Gastrocnemius medialis (tissue), 4 donors: ENCODE results near the gene CLPX. TPM values are rescaled to one million over a fixed set of nuclear protein-coding genes. Genes with fewer than 3 reads are reported as not detected.

ENCODE experiments used
- ATAC-seq, 2 donors: fragments of 150-250 bp; one replicate each; pipeline ENCODE4 v1.9.1; 2016
- DNase-seq, 2 donors: peaks; one replicate each; pipeline ENCODE4 v3.0.0-alpha.2; 2019
- H3K27ac ChIP-seq, 4 donors: fragments of 200-600 bp; sonication (generic); 1 replicate in 1 of 4; 2 replicates in 3 of 4; pipeline ENCODE4 v1.5.1; 2016 to 2018; ENCODE audit warnings: mild to moderate bottlenecking in 2 of 4, moderate library complexity in 1 of 4
- H3K27me3 ChIP-seq, 3 donors: fragments of 200-600 bp; sonication (generic) in 2 of 3; 1 replicate in 1 of 3; 2 replicates in 2 of 3; pipeline versions ENCODE4 v1.5.1 to v1.6.0; 2016 to 2019; ENCODE audit warnings: mild to moderate bottlenecking in 1 of 3, moderate library complexity in 1 of 3
- H3K36me3 ChIP-seq, 2 donors: fragments of 200-600 bp; sonication (generic) in 1 of 2; one replicate each; pipeline ENCODE4 v1.5.1; 2017 to 2018
- H3K4me1 ChIP-seq, 2 donors: fragments of 200-600 bp; sonication (generic) in 1 of 2; one replicate each; pipeline ENCODE4 v1.5.1; 2016 to 2017; ENCODE audit warnings: mild to moderate bottlenecking in 2 of 2
- H3K4me3 ChIP-seq, 4 donors: fragments of 200-600 bp; sonication (generic) in 3 of 4; 1 replicate in 1 of 4; 2 replicates in 3 of 4; pipeline ENCODE4 v1.5.1; 2016 to 2019; ENCODE audit warnings: mild to moderate bottlenecking in 2 of 4
- H3K9me3 ChIP-seq, 3 donors: fragments of 200-600 bp; sonication (generic) in 2 of 3; 1 replicate in 1 of 3; 2 replicates in 2 of 3; pipeline ENCODE4 v1.5.1; 2016 to 2019
- POLR2A ChIP-seq, 2 donors: fragments of 450-650 bp; IDR thresholded peaks; one replicate each; pipeline ENCODE4 v1.6.1; 2017; ENCODE audit warnings: antibody characterized with exemption in 2 of 2, mild to moderate bottlenecking in 2 of 2, moderate library complexity in 2 of 2
- in situ Hi-C, 4 donors: fragments of 200-750 bp; cut with MboI; loops; one replicate each; pipeline versions ENCODE4 v1.15.0 to v1.8.0; 2017; ENCODE audit warnings: low sequenced_read_pairs in 4 of 4
- intact Hi-C: fragments of 100-400 bp; cut with DNase I; formaldehyde crosslinking; loops from one replicate; pipeline ENCODE4 v1.15.1; 2023; ENCODE audit warnings: low total_unique reads
- total RNA-seq, 4 donors: library from RNA; depleted of rRNA; stranded (reverse); fragments of >200 nt; gene quantifications; one replicate each; pipeline versions ENCODE4 v1.1.0 to v1.2.3, GENCODE V29; 2016
- TF ChIP-seq, protein P1 (sequence below), 5 experiments: fragments of 450-650 bp in 3 of 5; fragments of 200-600 bp in 2 of 5; sonication (generic) in 2 of 5; IDR thresholded peaks in 4 of 5; conservative IDR thresholded peaks in 1 of 5; 1 replicate in 4 of 5; 2 replicates in 1 of 5; pipeline ENCODE4 v1.5.1; 2016 to 2019; ENCODE audit warnings: antibody characterized with exemption in 5 of 5, mild to moderate bottlenecking in 3 of 5, moderate library complexity in 3 of 5

CLPX gene
- total RNA-seq, 4 donors from 2014 or later = 49.3 to 116 (median 63.3) TPM

DNA sequence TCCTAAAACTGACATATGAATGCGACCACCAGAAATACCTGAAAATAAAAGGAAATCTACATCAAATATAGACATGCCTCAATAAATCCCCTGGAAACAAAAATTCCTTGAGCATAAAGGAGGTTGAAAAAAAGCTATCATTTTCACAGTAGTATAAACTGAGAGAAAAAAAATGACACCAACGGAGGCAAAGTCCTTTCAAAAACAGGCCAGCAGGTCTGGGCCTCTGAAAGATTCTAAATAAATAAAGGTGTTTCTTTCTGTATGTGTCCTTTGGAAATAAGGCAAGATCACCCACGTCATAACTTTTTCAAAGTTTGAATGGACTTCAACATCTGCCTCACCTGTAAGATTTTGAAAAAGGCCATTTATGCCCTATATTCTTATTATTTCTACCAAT, 5.0 kb downstream of the CLPX start:
- no peaks in the 10 kb centered on the region for H3K27me3 ChIP-seq

DNA sequence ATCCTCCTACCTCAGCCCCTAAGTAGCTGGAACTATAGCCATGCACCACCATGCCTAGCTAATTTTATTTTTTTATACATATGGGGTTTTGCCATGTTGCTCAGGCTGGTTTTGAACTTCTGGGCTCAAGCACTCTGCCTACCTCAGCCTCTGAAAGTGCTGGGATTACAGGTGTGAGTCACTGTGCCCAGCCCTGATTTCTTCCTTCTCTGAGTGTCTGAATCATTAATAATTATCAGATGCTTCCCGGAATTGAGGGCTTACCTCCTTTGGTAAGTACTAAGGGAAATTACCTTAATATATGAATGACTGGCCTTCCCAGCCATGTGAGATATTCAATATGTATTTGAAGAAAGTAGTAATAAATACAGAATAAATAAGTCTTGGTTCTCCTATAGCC, 7.2 kb downstream of the CLPX start:
- H3K4me3 ChIP-seq = no peak overlapping the region
- H3K4me1 ChIP-seq = peaks cover 15 to 25% of the 10 kb centered on the region in 2 donors
- intact Hi-C loops (no loop called here), in situ Hi-C loops (no loop called here)
- no peak for ATAC-seq
- TF ChIP-seq, protein P1, sequence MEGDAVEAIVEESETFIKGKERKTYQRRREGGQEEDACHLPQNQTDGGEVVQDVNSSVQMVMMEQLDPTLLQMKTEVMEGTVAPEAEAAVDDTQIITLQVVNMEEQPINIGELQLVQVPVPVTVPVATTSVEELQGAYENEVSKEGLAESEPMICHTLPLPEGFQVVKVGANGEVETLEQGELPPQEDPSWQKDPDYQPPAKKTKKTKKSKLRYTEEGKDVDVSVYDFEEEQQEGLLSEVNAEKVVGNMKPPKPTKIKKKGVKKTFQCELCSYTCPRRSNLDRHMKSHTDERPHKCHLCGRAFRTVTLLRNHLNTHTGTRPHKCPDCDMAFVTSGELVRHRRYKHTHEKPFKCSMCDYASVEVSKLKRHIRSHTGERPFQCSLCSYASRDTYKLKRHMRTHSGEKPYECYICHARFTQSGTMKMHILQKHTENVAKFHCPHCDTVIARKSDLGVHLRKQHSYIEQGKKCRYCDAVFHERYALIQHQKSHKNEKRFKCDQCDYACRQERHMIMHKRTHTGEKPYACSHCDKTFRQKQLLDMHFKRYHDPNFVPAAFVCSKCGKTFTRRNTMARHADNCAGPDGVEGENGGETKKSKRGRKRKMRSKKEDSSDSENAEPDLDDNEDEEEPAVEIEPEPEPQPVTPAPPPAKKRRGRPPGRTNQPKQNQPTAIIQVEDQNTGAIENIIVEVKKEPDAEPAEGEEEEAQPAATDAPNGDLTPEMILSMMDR (IDR thresholded peaks at IDR 0.05 in 4 of 5, conservative IDR thresholded peaks at IDR 0.05 in 1 of 5) = no peak
- TF ChIP-seq POLR2A (IDR thresholded peaks at IDR 0.05) = no peak
- no peaks in the 10 kb centered on the region for H3K27me3 ChIP-seq
- no peak for DNase-seq
- H3K36me3 ChIP-seq = peaks cover 0 to 55% of the 10 kb centered on the region in 2 donors
- no peaks in the 10 kb centered on the region for H3K9me3 ChIP-seq
- no peak overlapping the region for H3K27ac ChIP-seq

More for the DNA sequence above, 5.0 kb downstream of the CLPX start:
- Histone ChIP-seq H3K36me3 (peaks cover 0 to 48% of the 10 kb centered on the region in 2 donors), H3K27ac (no peak overlapping the region), H3K9me3 (no peaks in the 10 kb centered on the region), H3K4me1 (peaks cover 22 to 35% of the 10 kb centered on the region in 2 donors), H3K4me3 (no peak overlapping the region)
- in situ Hi-C loops (no loop called here), intact Hi-C loops (loop anchor here (10.0 kb wide), 1 partner anchor 1315 kb away; the partner anchor contains the start of gene SNAPC5)
- no peak for TF ChIP-seq POLR2A (IDR thresholded peaks at IDR 0.05)
- TF ChIP-seq, protein P1 (IDR thresholded peaks at IDR 0.05 in 4 of 5, conservative IDR thresholded peaks at IDR 0.05 in 1 of 5) = no peak
- DNase-seq = no peak
- no peak for ATAC-seq

DNA sequence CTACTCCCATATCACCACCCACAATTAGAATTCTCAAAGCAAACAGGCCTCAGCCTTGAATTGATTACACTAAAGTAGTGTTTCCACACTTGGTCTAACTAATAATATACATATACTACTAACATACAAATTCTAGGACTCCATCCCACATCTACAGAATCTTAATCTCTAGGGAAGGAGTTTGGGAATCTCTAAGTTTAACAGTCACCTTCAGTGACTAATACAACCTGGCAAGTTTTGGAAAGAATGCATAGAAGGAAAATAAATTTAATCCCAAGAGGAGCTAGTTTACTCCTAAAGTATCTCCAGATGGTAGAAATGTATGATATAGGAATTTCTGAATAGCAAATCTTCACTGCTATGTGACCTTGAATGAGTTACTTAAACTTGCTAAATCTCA, 9.1 kb downstream of the CLPX start:
- Histone ChIP-seq H3K36me3 (peaks cover 0 to 68% of the 10 kb centered on the region in 2 donors), H3K9me3 (no peaks in the 10 kb centered on the region), H3K4me1 (peaks cover 4 to 7% of the 10 kb centered on the region in 2 donors), H3K27ac (no peak overlapping the region), H3K27me3 (no peaks in the 10 kb centered on the region), H3K4me3 (no peak overlapping the region)
- TF ChIP-seq, protein P1 (IDR thresholded peaks at IDR 0.05 in 4 of 5, conservative IDR thresholded peaks at IDR 0.05 in 1 of 5) = no peak
- no peak for TF ChIP-seq POLR2A (IDR thresholded peaks at IDR 0.05)
- in situ Hi-C loops (no loop called here), intact Hi-C loops (no loop called here)
- ATAC-seq (no peak), DNase-seq (no peak)

DNA sequence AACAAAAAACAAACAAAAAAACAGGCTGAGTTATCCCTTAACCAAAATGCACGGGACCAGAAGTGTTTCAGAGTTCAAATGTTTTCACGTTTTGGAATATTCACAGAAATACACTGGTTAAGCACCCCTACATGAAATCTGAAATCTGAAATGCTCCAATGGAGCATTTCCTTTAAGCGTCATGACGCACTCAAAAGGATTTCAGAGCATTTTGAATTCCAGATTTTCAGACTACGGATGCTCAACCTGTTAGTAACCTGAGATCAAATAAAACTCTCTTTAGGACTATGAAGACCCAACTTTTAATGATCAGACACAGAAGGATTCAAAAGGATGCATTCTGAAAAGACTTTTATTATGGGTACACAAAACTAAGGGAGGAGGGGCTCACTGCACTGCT, 9.6 kb downstream of the CLPX start:
- no peaks in the 10 kb centered on the region for H3K27me3 ChIP-seq
- no peaks in the 10 kb centered on the region for H3K9me3 ChIP-seq
- H3K4me3 ChIP-seq = no peak overlapping the region
- intact Hi-C loops (no loop called here), in situ Hi-C loops (no loop called here)
- DNase-seq = no peak
- no peak overlapping the region for H3K27ac ChIP-seq
- TF ChIP-seq, protein P1 (IDR thresholded peaks at IDR 0.05 in 4 of 5, conservative IDR thresholded peaks at IDR 0.05 in 1 of 5) = no peak
- no peak for TF ChIP-seq POLR2A (IDR thresholded peaks at IDR 0.05)
- peaks cover 3 to 5% of the 10 kb centered on the region in 2 donors for H3K4me1 ChIP-seq
- peaks cover 0 to 68% of the 10 kb centered on the region in 2 donors for H3K36me3 ChIP-seq
- no peak for ATAC-seq

DNA sequence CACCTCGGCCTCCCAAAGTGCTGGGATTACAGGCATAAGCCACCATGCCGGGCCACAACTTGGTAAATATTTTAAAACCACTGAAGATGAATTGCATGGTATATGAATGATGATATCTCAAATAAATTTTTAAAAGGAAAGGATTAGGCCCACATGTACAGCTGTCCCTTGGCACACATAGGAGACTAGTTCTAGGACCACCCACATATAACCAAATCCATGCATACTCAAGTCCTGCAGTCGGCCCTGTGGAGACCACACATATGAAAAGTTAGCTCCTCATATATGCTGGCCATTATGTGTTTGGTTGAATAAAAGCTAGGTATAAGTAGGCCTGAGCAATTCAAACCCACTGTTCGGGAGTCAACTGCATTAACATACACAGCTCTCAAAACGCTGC, 10.6 kb downstream of the CLPX start:
- no peak for ATAC-seq
- Histone ChIP-seq H3K9me3 (no peaks in the 10 kb centered on the region), H3K27ac (no peak overlapping the region), H3K4me1 (peaks cover 3% of the 10 kb centered on the region in 2 donors), H3K4me3 (no peak overlapping the region), H3K36me3 (peaks cover 0 to 69% of the 10 kb centered on the region in 2 donors), H3K27me3 (no peaks in the 10 kb centered on the region)
- no peak for DNase-seq
- intact Hi-C loops = no loop called here
- in situ Hi-C loops = no loop called here
- TF ChIP-seq POLR2A (IDR thresholded peaks at IDR 0.05) = no peak
- TF ChIP-seq, protein P1 (IDR thresholded peaks at IDR 0.05 in 4 of 5, conservative IDR thresholded peaks at IDR 0.05 in 1 of 5) = no peak
